BE2C (cell line): Measurements from ENCODE around the gene TDRD9.

ENCODE experiments used
- DNase-seq: peaks from one replicate; pipeline ENCODE4 v3.0.0-alpha.2; 2020
- H3K27me3 ChIP-seq: fragments of 250-450 bp; sonication (Bioruptor Pico); 2 replicates; pipeline ENCODE4 v1.5.1; 2020; ENCODE audit warnings: mild to moderate bottlenecking
- H3K36me3 ChIP-seq: fragments of 250-450 bp; sonication (Bioruptor Pico); 2 replicates; pipeline ENCODE4 v1.5.1; 2020; ENCODE audit warnings: mild to moderate bottlenecking
- H3K4me1 ChIP-seq: fragments of 250-450 bp; sonication (Bioruptor Pico); 2 replicates; pipeline ENCODE4 v1.5.1; 2020
- H3K4me3 ChIP-seq: 2 replicates; pipeline ENCODE4 v1.5.1; 2011; ENCODE audit warnings: low read depth, low read length
- H3K9me3 ChIP-seq: fragments of 250-450 bp; sonication (Bioruptor Pico); 2 replicates; pipeline ENCODE4 v1.5.1; 2020
- TF ChIP-seq, protein P1 (sequence below): IDR thresholded peaks from 2 replicates; pipeline ENCODE4 v1.5.1; 2012; ENCODE audit warnings: mild to moderate bottlenecking, low read depth, low read length

Gene TDRD9

DNA sequence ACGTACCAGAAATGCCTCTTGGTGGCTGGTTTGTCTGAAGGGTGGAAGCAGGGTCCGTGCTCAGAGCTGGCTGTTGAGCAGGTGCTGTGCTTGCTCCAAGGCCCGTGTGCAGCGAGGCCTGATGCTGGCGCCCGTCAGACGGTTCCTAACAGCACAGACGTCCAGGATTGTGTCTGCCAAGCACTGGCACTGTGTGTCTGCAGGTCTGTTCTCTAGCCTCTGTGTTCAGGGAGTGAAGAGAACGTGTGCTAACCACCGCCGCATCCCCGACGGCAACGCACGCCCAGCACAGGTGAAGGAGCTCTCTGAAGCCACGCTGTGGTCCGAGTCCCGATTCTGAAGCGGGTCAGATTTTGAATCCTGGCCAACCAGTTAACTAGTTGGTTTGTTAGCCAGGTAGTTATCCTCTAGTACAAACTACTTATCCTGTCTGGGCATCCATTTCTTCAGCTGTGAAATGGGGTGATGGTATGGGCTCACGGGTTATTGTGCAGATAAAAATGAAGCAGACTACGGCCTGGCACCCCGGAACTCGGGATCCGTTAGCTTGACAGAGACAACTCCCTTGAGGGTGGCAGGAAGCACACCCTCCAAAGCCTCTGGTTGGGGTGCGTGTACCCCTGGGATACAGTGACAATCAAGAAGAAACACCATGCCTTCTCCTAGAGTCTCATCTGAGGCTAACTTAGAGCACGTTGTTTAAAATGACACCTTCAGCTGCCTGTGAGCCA lies 18.6 kb upstream of the TDRD9 start:
- peak; percentile 67 for DNase-seq
- Histone ChIP-seq H3K4me3 (peak overlapping the region; percentile 17; the same call in 1 of the 2 replicates), H3K27me3 (no peaks in the 10 kb centered on the region), H3K9me3 (no peaks in the 10 kb centered on the region), H3K36me3 (peaks cover 29% of the 10 kb centered on the region), H3K4me1 (peaks cover 26% of the 10 kb centered on the region)
- TF ChIP-seq, protein P1, sequence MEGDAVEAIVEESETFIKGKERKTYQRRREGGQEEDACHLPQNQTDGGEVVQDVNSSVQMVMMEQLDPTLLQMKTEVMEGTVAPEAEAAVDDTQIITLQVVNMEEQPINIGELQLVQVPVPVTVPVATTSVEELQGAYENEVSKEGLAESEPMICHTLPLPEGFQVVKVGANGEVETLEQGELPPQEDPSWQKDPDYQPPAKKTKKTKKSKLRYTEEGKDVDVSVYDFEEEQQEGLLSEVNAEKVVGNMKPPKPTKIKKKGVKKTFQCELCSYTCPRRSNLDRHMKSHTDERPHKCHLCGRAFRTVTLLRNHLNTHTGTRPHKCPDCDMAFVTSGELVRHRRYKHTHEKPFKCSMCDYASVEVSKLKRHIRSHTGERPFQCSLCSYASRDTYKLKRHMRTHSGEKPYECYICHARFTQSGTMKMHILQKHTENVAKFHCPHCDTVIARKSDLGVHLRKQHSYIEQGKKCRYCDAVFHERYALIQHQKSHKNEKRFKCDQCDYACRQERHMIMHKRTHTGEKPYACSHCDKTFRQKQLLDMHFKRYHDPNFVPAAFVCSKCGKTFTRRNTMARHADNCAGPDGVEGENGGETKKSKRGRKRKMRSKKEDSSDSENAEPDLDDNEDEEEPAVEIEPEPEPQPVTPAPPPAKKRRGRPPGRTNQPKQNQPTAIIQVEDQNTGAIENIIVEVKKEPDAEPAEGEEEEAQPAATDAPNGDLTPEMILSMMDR, result no peak

DNA sequence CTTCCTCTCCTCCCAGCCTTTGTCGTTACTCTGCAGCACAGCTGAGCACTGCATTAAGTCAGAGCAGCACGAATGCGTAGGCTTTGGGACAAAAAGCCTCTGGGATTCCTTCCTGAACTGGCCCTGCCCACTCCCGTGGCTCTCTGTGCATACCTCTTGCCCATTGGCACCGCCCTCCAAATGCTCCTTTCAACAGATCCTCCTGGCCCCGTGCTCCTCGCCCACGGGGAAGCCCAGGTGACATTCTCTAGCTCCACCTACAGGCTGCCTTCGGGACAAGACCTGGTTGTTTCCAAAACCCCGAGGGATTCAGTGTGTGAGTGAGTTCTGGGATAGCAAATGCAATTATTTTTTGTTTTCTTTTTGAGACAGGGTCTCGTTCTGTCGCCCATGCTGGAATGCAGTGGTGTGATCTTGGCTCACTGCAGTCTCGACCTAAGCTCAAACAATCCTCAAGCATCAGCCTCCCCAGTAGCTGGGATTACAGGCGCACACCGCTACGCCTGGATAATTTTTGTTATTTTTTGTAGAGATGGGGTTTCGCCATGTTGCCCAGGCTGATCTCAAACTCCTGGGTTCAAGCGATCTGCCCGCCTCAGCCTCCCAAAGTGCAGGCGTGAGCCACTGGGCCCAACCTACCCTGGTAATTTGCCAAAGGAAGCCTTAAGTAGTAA lies 17.9 kb upstream of the TDRD9 start:
- peak; percentile 88 for DNase-seq
- Histone ChIP-seq H3K27me3 (no peaks in the 10 kb centered on the region), H3K36me3 (peaks cover 36% of the 10 kb centered on the region), H3K9me3 (no peaks in the 10 kb centered on the region), H3K4me3 (peak overlapping the region; percentile 17; the same call in 1 of the 2 replicates), H3K4me1 (peaks cover 22% of the 10 kb centered on the region)
- TF ChIP-seq, protein P1, result peak; percentile 94

DNA sequence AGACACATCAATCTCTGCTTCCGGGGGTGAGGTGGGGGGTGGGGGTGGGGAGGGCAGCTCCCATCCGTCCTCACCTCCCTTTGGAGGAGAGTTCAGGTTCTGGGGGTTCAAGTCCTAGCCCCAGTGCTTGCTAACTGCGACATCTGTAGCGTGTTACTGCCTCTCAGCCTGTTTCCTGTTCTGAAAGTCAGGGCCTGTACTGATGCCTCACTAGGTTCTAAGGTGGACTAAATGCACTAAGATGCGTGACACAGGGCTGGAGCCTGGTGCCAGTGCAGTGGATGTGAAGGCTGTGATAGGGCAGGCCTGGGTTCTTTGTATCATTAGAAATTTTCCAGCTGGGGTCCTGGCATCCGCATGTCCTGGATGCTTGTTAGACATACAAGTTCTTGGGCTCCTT lies 17.3 kb upstream of the TDRD9 start:
- Histone ChIP-seq H3K36me3 (peaks cover 41% of the 10 kb centered on the region), H3K4me1 (peaks cover 19% of the 10 kb centered on the region), H3K27me3 (no peaks in the 10 kb centered on the region), H3K9me3 (no peaks in the 10 kb centered on the region), H3K4me3 (no peak overlapping the region)
- DNase-seq, result no peak
- TF ChIP-seq, protein P1, result no peak

- TF ChIP-seq, protein P1, result no peak
- DNase-seq, result no peak
- H3K36me3 ChIP-seq, result peaks cover 57% of the 10 kb centered on the region
Measured at GRCh38 chr14:103915616-103916015, 12.6 kb upstream of the TDRD9 start.

DNA sequence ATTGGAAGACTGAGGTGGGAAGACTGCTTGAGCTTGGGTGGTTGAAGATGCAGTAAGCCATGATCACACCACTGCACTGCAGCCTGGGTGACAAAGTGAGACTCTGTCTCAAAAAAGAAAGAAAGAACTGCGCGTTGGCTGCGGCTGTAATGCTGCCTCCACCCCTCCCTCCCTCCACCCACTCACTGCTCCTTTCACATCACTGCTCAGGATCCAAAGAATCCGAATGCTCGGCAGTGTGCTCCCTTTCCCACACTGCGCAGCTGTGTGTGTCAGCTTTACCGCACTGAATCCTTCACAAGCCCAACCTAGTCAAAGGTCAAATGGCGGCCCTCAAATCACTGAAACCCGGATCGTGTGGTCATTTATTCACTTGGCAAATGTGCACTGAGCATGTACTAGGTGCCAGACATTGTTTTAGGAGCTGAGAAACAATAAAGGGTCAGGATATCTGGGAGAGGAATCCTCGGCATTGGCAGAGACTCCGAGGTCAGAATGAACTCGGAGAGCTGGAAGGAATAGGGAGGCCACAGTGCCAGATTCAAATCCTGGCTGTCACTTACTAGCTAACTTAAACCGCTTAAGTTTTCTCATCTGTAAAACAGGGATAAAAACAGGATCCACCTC lies 11.5 kb upstream of the TDRD9 start:
- Histone ChIP-seq H3K27me3 (no peaks in the 10 kb centered on the region), H3K4me3 (no peak overlapping the region), H3K4me1 (no peaks in the 10 kb centered on the region), H3K36me3 (peaks cover 53% of the 10 kb centered on the region), H3K9me3 (no peaks in the 10 kb centered on the region)
- DNase-seq, result no peak
- TF ChIP-seq, protein P1, result no peak

More at GRCh38 chr14:103915616-103916015, 12.6 kb upstream of the TDRD9 start:
- Histone ChIP-seq H3K27me3 (no peaks in the 10 kb centered on the region), H3K4me3 (no peak overlapping the region), H3K4me1 (peaks cover under 1% of the 10 kb centered on the region), H3K9me3 (no peaks in the 10 kb centered on the region)
